Trophoblast cell (in vitro differentiated cells and primary cell): Measurements from ENCODE around the gene KCNK10.

ENCODE experiments used
- DNase-seq, 2 donors: peaks; one replicate each; pipeline ENCODE4 v3.0.0-alpha.2; 2016
- H2AFZ ChIP-seq: 2 replicates; pipeline ENCODE4 v1.6.1; 2013; ENCODE audit warnings: low read length, moderate library complexity, mild to moderate bottlenecking; ENCODE audit not compliant: insufficient read depth, poor library complexity
- H2AK5ac ChIP-seq: 2 replicates; pipeline ENCODE4 v1.6.1; 2013; ENCODE audit warnings: mild to moderate bottlenecking, low read length
- H2BK120ac ChIP-seq: 2 replicates; pipeline ENCODE4 v1.6.1; 2013; ENCODE audit warnings: low read length, mild to moderate bottlenecking, moderate library complexity; ENCODE audit not compliant: insufficient read depth, poor library complexity
- H2BK12ac ChIP-seq: 2 replicates; pipeline ENCODE4 v1.6.1; 2013; ENCODE audit warnings: mild to moderate bottlenecking, low read length, moderate library complexity
- H2BK5ac ChIP-seq: 2 replicates; pipeline ENCODE4 v1.6.1; 2013; ENCODE audit warnings: low read length, low read depth, moderate library complexity, mild to moderate bottlenecking; ENCODE audit not compliant: poor library complexity
- H3K14ac ChIP-seq: 2 replicates; pipeline ENCODE4 v1.6.1; 2013; ENCODE audit warnings: mild to moderate bottlenecking, low read length
- H3K18ac ChIP-seq: 2 replicates; pipeline ENCODE4 v1.6.1; 2013; ENCODE audit warnings: mild to moderate bottlenecking, low read length
- H3K23ac ChIP-seq: 2 replicates; pipeline ENCODE4 v1.6.1; 2013; ENCODE audit warnings: low read length
- H3K27ac ChIP-seq: 2 replicates; pipeline ENCODE4 v1.5.1; 2013; ENCODE audit warnings: low read depth, mild to moderate bottlenecking, inconsistent platforms, low read length, moderate library complexity
- H3K27me3 ChIP-seq: 2 replicates; pipeline ENCODE4 v1.6.1; 2013; ENCODE audit warnings: inconsistent platforms, mild to moderate bottlenecking, low read length, moderate library complexity; ENCODE audit not compliant: insufficient read depth
- H3K36me3 ChIP-seq, 2 experiments: 1 replicate in 1 of 2; 2 replicates in 1 of 2; pipeline ENCODE4 v1.6.1; 2013; ENCODE audit warnings: low read length in 2 of 2, mild to moderate bottlenecking in 2 of 2, moderate library complexity in 1 of 2; ENCODE audit not compliant: insufficient read depth in 2 of 2, control insufficient read depth in 1 of 2
- H3K4ac ChIP-seq: 2 replicates; pipeline ENCODE4 v1.6.1; 2013; ENCODE audit warnings: low read depth, mild to moderate bottlenecking, low read length, moderate library complexity
- H3K4me1 ChIP-seq, 2 experiments: 1 replicate in 1 of 2; 2 replicates in 1 of 2; pipeline ENCODE4 v1.6.1; 2013; ENCODE audit warnings: low read length in 2 of 2, mild to moderate bottlenecking in 2 of 2, moderate library complexity in 1 of 2; ENCODE audit not compliant: insufficient read depth in 2 of 2, control insufficient read depth in 1 of 2
- H3K4me2 ChIP-seq: 2 replicates; pipeline ENCODE4 v1.6.1; 2013; ENCODE audit warnings: inconsistent platforms, mild to moderate bottlenecking, low read length, moderate library complexity
- H3K4me3 ChIP-seq: 2 replicates; pipeline ENCODE4 v1.5.1; 2013; ENCODE audit warnings: mild to moderate bottlenecking, low read depth, low read length, inconsistent platforms
- H3K79me1 ChIP-seq: one replicate; pipeline ENCODE4 v1.6.1; 2013; ENCODE audit warnings: low read length
- H3K79me2 ChIP-seq: 2 replicates; pipeline ENCODE4 v1.6.1; 2013; ENCODE audit warnings: low read length, mild to moderate bottlenecking; ENCODE audit not compliant: control insufficient read depth, insufficient read depth, poor library complexity
- H3K9ac ChIP-seq: 2 replicates; pipeline ENCODE4 v1.6.1; 2013; ENCODE audit warnings: mild to moderate bottlenecking, low read length
- H3K9me3 ChIP-seq: 2 replicates; pipeline ENCODE4 v1.6.1; 2013; ENCODE audit warnings: low read depth, mild to moderate bottlenecking, control low read depth, inconsistent platforms, low read length; ENCODE audit not compliant: insufficient read depth
- H4K12ac ChIP-seq: 2 replicates; pipeline ENCODE4 v1.6.1; 2013; ENCODE audit warnings: low read depth, mild to moderate bottlenecking, low read length, moderate library complexity
- H4K8ac ChIP-seq: 2 replicates; pipeline ENCODE4 v1.6.1; 2013; ENCODE audit warnings: low read depth, mild to moderate bottlenecking, low read length, moderate library complexity
- H4K91ac ChIP-seq: one replicate; pipeline ENCODE4 v1.6.1; 2013; ENCODE audit warnings: low read depth, mild to moderate bottlenecking, low read length, moderate library complexity
- WGBS: extraction: QIAGEN DNeasy Blood & Tissue Kit; methylation state at CpG from one replicate; pipeline ENCODE4 v1.1.7; 2013; ENCODE audit warnings: missing lambda C conversion rate; ENCODE audit not compliant: insufficient read length, insufficient coverage; ENCODE audit errors: extremely low coverage; 5-methylcytosine and 5-hydroxymethylcytosine counted together

Gene KCNK10

GRCh38 chr14:88154321-88154720 lies 168.7 kb downstream of the KCNK10 start:
- DNase-seq, result no peak
- no peak overlapping the region for H2AK5ac ChIP-seq
- H3K27me3 ChIP-seq, result no peaks in the 10 kb centered on the region
- H3K36me3 ChIP-seq, result no peaks in the 10 kb centered on the region
- no peak overlapping the region for H3K14ac ChIP-seq
- H3K4me1 ChIP-seq, result no peaks in the 10 kb centered on the region
- no peak overlapping the region for H3K4me3 ChIP-seq
- H3K79me1 ChIP-seq, result no peaks in the 10 kb centered on the region
- no peak overlapping the region for H4K12ac ChIP-seq
- H4K8ac ChIP-seq, result no peak overlapping the region
- no CpG with 5 or more reads among the region's 4 CpGs for WGBS
- no peak overlapping the region for H3K18ac ChIP-seq
- no peaks in the 10 kb centered on the region for H3K79me2 ChIP-seq
- no peak overlapping the region for H2BK5ac ChIP-seq
- H3K23ac ChIP-seq, result no peak overlapping the region
- H3K4me2 ChIP-seq, result no peak overlapping the region
- H3K9me3 ChIP-seq, result no peaks in the 10 kb centered on the region
- no peak overlapping the region for H3K4ac ChIP-seq
- H4K91ac ChIP-seq, result no peak overlapping the region
- no peak overlapping the region for H3K27ac ChIP-seq
- H3K9ac ChIP-seq, result no peak overlapping the region
- H2BK12ac ChIP-seq, result no peak overlapping the region
- H2AFZ ChIP-seq, result no peak overlapping the region
- no peak overlapping the region for H2BK120ac ChIP-seq

GRCh38 chr14:88146881-88147649 lies 176.0 kb downstream of the KCNK10 start:
- WGBS, result no CpG with 5 or more reads among the region's 8 CpGs
- no peaks in the 10 kb centered on the region for H3K36me3 ChIP-seq
- no peak overlapping the region for H2BK5ac ChIP-seq
- H4K91ac ChIP-seq, result no peak overlapping the region
- no peak overlapping the region for H3K4me2 ChIP-seq
- H3K27me3 ChIP-seq, result no peaks in the 10 kb centered on the region
- H4K12ac ChIP-seq, result no peak overlapping the region
- no peak overlapping the region for H2BK120ac ChIP-seq
- H3K79me1 ChIP-seq, result no peaks in the 10 kb centered on the region
- H4K8ac ChIP-seq, result no peak overlapping the region
- no peak for DNase-seq
- peaks cover 2 to 10% of the 10 kb centered on the region in 2 experiments for H3K4me1 ChIP-seq
- H3K23ac ChIP-seq, result no peak overlapping the region
- H3K4me3 ChIP-seq, result no peak overlapping the region
- no peak overlapping the region for H2BK12ac ChIP-seq
- H3K9ac ChIP-seq, result no peak overlapping the region
- no peak overlapping the region for H3K27ac ChIP-seq
- no peaks in the 10 kb centered on the region for H3K79me2 ChIP-seq
- H2AK5ac ChIP-seq, result no peak overlapping the region
- peaks cover 5% of the 10 kb centered on the region for H3K9me3 ChIP-seq
- H2AFZ ChIP-seq, result no peak overlapping the region
- H3K18ac ChIP-seq, result no peak overlapping the region
- H3K4ac ChIP-seq, result no peak overlapping the region
- no peak overlapping the region for H3K14ac ChIP-seq

DNA sequence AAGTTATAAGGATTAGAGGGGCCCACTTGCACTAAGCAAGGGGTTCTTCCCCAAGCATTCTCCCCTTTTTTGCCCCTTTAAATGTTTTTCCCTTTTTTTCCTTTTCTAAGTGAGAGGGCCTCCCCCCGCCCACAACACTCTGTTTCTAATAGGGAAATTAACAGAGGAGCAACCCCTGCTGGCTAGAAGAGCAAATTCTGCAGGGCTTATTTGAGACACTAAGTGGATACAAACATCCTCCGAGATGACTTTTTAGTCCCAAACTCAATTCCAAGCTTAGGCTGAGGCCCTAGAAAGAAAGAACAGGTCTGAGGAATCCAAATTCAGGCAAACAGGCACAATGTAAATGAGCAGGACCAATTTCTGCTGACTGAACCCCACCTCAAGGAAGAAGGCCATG lies 179.3 kb downstream of the KCNK10 start:
- Histone ChIP-seq H3K27ac (no peak overlapping the region), H3K79me2 (no peaks in the 10 kb centered on the region), H2BK120ac (no peak overlapping the region), H3K36me3 (no peaks in the 10 kb centered on the region), H2AK5ac (no peak overlapping the region), H3K27me3 (no peaks in the 10 kb centered on the region), H3K4me2 (no peak overlapping the region), H3K18ac (no peak overlapping the region), H3K4ac (no peak overlapping the region), H3K4me1 (peaks cover 2 to 12% of the 10 kb centered on the region in 2 experiments), H2BK12ac (no peak overlapping the region), H2AFZ (no peak overlapping the region), H3K9me3 (peaks cover 5% of the 10 kb centered on the region), H3K9ac (no peak overlapping the region), H4K12ac (no peak overlapping the region), H4K91ac (no peak overlapping the region), H3K4me3 (no peak overlapping the region), H2BK5ac (no peak overlapping the region), H3K23ac (no peak overlapping the region), H3K79me1 (no peaks in the 10 kb centered on the region), H3K14ac (no peak overlapping the region), H4K8ac (no peak overlapping the region)
- no peak for DNase-seq
- whole genome bisulfite sequencing, result no CpG with 5 or more reads among the region's 2 CpGs

GRCh38 chr14:88142997-88143396 lies 180.1 kb downstream of the KCNK10 start:
- Histone ChIP-seq H3K4ac (no peak overlapping the region), H2AK5ac (no peak overlapping the region), H3K23ac (no peak overlapping the region), H4K12ac (no peak overlapping the region), H2BK12ac (no peak overlapping the region), H3K9me3 (peaks cover 5% of the 10 kb centered on the region), H3K14ac (no peak overlapping the region), H3K4me2 (no peak overlapping the region), H3K79me2 (no peaks in the 10 kb centered on the region), H3K18ac (no peak overlapping the region), H2AFZ (no peak overlapping the region), H4K91ac (no peak overlapping the region), H3K4me3 (no peak overlapping the region), H3K27me3 (no peaks in the 10 kb centered on the region), H3K79me1 (no peaks in the 10 kb centered on the region), H4K8ac (no peak overlapping the region), H3K4me1 (peaks cover 2 to 12% of the 10 kb centered on the region in 2 experiments), H2BK5ac (no peak overlapping the region), H3K36me3 (no peaks in the 10 kb centered on the region), H2BK120ac (no peak overlapping the region), H3K9ac (no peak overlapping the region), H3K27ac (no peak overlapping the region)
- DNase-seq, result no peak
- no CpG with 5 or more reads among the region's 7 CpGs for WGBS
